Measurements from ENCODE around the gene OSTF1.

Gene OSTF1

DNA sequence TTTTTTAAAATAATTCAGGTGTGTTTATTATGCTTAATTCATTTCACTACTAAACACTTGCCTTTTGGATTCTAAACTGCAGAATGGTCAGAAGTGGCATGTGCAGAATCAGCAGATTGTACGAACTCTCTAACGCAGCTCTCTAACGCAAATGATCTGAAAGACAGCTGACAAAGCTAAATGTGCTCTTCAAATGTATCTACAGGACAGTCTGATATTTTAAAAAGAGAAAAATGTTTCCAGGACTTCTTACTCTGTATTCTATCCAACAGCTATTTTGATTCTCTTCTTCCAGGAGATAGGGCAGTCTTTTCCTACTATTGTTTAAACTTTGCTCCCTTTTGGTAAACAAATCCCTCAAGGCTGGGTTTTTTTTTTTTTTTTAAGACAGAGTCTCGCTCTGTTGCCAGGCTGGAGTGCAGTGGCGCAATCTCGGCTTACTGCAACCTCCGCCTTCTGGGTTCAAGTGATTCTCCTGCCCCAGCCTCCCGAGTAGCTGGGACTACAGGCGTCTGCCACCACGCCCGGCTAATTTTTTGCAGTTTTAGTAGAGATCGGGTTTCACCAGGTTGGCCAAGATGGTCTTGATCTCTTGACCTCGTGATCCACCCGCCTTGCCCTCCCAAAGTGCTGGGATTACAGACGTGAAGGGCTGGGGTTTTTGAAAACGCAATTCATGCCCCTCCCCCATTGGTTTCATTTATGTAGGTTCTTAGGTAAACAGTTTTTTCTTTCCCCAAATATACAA, 1.6 kb upstream of the OSTF1 start:
- DNase-seq = no peak

DNA sequence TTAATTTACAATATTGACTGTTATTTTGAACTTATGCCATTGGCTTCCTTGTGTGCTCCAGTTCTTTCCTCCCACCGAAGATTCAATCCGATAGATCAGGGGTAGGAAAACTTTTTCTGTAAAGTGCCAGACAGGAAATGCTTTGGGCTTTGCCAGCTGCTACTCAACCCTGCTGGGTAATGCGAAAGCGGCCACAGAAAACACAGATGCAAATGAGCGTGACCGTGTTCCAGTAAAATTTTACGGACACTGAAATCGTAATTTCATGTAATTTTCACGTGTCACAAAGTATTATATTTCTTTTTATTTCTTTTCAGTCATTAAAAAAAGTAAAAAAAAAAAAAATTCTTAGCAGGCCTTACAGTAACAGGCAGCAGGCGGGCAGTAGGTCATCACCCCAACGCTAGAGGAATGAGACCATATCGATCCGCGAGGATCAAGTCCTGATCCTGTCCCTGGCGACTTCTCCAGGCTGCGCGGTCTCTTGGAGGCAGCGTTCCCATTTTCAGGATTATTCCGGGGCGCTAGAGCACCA, 958 bp upstream of the OSTF1 start:
- no peak for DNase-seq

DNA sequence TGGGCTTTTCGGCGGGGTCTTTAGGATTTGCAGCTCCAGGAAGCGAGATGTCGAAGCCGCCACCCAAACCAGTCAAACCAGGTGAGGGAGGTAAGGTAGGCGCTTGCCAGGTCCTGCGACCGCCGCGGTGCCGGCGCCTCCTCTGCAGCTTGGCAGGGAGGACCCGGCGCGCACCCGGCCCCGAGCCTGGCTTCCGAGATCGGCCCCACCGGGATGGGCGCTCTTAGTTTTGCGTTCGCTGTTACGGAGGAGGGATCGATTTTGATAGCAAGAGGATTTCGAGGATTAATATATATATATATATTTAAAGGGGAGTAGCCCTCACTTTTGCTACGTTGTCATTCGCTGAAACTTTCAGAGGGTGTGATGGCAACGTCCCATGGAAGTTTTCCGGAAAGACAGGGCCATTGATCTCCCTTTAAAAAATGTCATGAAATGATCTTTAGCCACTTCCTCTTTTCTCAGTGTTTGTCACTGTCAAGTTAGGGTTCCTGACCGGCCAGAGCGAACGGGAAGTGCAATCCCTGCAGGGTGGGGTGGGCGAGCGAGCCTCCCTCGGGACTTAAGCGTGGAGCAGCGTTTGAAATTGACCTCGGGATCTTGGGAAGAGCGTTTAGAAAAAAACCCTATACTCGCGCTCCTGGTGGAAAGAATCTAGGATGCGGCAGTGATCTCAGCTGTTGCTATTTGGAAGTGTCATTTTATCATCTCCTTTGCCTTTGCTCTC, 495 bp downstream of the OSTF1 start:
- DNase-seq = peak; percentile 64

DNA sequence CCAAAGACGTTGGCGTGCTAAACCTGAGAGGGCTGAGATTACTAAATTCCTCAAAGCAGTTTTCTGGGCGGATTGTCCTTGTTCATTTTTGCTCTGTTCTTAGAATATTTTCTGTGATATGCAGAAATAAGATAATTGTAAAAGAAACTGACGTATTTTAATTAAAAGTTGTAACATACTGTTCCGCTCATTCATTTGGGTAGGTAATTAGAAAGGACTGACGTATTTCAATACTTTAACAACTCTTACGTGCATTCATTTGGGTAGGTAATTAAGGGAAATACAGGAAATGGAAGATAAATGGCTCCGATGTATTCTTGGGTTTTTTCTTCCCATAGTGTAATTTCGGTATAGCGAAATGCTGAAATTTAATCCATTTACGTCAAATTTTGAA, 1.1 kb downstream of the OSTF1 start:
- DNase-seq = no peak

DNA sequence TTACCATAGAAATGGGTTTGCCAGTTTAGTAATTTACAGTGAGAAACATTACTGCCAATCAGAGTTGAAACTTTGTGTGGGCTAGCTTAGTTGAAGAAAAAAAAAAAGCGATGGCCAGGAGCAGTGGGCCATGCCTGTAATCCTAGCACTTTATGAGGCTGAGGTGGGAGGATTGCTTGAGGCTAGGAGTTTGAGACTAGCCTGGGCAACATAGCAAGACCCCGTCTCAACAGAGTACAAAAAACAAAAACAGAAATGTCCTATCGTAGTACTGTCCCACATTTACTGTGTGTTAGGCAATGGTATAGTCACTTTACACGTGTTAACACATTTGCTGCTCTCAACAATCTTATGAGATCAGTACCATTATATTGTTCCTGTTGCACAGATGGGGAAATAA, 2.3 kb downstream of the OSTF1 start:
- DNase-seq = no peak

DNA sequence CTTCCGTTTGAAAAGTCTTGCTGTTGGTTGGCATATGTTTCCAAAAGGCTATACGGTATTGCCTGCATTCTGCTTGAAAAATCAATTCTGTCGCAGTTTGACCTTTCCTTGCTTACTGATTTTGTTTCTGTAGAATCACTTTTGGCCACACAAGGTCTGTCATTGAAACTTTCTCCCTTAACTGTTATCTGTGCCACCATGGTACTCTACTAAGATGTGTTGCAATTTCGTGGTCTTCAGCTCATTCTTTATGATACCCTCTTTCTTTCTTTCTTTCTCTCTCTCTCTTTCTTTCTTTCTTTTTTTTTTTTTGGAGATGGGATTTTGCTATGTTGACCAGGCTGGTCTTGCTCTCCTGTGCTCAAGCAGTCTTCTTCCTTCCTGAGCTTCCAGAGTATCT, 4.5 kb downstream of the OSTF1 start:
- no peak for DNase-seq

DNA sequence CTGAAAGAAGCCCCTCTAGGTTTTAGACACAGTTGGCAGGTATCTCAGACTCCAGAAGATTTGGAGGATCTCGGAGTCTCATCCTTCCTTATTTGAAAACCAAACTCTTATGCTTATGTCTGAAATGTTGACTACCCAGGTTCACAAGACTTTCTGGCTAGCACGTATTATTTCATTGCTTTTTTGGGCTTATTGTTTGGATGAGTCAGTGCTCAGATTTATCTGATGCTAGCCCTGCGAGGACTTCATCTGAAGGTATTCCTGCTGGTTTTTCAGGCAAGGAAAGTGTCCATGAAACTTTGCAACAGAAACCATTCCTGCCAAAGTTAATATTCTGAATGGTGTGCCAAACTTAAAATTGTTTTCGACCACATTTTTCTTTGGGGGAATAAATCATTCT, 8.5 kb downstream of the OSTF1 start:
- no peak for DNase-seq

DNA sequence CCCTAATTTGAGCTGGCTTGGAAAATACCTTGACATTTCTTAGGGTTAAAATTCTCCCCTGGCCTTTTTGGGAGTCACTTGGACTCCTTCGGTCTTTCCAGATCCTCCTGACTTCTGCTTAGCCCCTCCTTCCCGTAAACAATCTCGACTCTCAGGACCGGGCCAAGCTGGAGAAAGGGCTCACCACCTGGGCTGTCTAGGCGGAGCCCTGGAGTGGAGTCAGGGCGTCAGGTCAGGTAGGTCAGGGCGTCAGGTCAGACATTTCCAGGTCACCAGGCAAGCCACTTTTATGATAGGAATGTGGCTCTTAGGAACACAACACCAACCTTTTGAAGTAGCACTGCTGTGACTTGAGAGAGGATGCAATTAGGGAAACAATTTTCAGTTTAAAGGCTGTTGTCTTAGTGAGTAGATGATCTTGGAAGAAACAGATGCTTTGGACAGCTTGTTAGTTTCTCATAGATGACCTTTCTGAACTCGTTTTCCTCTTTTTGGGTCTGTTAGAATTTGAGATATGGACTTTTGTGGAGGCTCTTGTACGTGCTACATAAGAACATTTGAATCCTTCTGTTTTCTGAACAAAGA, 12.8 kb downstream of the OSTF1 start:
- DNase-seq = no peak

DNA sequence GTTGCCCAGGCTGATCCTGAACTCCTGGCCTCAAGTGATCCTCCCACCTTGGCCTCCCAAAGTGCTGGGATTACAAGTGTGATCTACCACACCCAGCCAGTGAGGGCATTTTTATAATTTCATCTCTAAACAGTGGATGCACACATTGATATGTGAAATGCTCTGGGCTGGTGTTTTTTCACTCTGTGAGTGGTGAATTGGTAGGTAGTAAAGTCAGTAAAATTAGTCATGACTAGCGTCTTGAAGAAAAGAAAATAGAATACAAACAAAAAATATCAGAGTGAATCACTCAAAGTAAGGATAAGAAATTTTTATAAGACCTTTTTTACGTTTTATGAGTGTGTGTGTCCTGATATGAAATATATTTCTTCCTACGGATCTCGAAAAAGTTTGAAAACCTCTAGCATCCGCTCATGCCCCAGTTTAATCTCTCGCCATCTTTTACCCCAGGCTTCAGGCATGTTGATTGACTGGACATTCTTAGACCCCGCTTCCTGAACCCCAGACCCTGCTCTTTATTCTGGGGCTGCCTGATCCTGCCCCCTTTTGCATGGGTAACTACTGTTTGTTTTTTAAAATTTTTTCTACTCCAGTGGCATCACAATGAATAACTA, 14.0 kb downstream of the OSTF1 start:
- no peak for DNase-seq

DNA sequence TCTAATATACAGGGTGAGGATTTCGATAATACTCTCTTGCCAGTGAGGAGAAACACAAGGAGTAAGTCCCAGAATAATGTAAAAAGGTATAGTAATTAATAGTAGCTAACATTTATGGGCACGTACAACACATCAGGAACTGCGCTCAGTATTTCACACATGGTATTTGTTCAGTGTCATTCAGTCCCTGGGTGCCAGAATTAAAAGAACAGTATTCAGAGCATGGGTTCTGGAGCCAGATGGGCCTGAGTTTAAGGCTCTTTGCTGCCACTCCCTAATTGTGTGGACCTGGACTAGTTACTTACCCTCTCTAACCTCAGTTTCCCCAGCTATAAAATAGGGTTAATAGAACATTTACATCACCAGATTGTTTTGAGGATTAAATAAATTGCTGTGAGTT, 16.3 kb downstream of the OSTF1 start:
- DNase-seq = no peak

DNA sequence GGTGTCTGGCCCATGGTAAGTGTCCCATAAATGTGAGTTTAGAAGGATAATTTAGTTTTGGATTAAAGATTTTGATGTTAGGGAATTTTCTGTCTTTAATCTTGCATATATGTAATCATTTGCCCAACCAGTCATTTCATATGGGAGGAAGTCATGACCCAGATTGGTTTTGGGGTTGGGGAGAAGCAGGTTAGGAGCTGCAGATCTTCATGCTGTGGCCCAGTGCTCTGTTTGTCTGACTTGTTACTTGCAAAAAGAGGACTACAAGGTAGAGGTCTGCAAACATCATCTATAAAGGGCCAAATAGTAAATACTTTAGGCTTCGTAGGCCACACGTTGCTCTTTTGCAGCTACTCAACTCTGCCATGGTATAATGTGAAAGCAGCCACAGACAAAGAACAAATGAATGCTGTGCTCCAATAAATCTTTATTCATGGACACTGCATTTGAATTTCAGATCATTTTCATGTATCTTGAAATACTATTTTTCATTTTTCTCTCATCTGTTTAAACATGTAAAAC, 16.8 kb downstream of the OSTF1 start:
- no peak for DNase-seq

DNA sequence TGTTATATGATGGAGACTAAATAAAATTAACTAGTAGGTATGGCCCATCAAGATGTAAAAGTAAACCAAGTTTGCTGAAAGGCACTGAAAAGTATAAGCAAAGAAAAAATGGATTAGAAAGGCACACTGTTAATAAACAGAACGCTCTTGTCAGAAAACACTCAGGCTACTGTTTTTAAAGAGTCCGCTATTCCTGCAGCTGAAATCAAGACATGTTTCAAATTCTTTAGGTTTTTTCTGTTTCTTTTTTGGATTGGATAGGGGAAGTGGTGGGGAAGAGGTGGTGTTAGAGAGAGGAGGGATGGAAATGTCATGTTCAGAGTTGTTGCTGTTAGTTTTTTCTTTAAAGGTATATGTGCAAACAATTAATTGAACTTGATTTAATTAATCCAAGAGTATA, 17.5 kb downstream of the OSTF1 start:
- no peak for DNase-seq

DNA sequence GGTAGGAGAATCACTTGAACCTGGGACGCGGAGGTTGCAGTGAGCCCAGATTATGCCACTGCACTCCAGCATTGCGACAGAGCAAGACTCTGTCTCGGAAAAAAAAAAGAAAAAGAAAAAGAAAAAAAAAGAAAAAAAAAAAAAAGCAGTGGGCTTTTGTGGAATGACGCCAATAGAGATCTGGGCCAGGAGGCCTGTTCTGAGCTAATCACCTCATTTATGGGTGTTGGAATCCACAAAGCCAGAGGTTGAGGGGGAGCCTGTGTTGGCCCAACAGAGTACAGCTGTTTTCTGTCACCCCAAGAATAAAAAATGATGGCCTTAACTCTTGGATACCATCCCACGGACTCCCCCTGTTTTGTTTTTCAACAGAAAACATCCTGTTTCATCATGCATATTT, 18.5 kb downstream of the OSTF1 start:
- DNase-seq = no peak

DNA sequence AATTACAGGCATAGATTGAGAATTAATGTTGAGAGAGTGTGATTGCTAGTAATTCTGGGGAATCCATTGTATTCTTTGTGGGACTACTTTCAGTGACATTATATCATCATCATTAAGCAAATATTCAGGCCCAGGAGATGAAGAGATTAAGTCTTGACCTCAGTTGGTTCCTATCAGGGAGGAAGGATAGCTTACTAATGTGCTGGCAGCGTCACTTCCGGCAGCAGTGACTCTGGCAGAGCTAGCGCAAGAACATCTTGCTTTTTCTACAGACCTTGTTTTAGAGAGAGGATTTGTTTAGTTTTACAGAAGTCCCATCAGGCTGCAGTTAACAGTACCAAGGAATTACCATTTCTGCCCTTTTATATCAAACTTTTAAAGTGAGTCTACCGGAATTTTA, 20.3 kb downstream of the OSTF1 start:
- DNase-seq = no peak

DNA sequence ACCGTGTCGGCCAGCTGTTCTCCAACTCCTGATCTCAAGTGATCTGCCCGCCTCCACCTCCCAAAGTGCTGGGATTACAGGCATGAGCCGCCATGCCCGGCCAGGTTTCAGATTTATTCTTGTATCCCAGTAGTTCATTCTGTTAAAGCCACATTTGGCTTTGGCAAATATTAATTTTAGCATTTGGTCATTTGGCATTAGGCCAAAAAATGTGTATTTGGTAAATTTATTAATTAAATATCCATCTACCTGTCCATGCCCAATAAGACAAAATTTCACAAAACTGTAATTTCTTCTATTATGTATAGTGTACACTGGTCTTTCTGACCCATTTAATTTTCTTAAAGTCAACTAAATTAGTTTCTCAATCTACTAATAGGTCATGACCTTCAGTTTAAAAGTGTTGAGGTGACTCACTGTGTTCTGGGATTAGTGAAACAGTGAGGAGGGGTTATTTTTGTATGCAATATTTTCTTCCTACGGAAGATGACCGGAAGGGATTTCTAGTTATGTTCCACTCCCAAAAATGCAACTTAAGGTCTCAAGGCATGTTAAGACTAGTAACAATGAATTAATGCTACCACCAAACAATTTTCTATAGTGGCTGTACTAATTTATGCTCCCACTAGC, 21.0 kb downstream of the OSTF1 start:
- DNase-seq = no peak

DNA sequence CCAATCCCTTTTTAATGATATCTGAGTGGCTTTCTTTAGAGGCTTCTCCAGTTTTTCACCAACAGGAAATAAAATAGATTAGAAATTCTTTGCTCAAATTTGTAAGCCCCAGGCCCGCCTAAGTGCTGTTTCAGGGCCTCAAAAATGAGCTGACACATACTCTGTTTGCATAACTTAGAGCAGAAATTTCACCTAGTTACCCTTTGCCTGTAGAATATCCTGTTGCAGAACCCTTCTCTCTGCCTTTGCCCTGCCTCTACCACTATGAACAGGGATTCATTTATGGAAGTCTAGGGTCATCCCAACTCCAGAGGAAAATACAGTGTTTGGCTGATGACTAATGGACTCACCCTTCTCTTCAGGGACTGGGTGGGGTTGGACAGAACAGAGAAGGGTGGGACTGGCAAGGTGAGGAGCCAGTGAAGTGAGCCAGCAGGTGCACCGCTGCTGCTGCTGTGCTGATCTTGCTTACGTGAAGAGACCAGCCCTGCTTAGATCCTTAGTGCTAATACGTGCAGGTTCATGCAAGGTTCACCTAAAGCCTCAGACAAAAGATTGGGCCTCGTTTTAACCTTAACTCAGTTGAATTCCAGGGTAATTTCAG, 22.8 kb downstream of the OSTF1 start:
- no peak for DNase-seq

DNA sequence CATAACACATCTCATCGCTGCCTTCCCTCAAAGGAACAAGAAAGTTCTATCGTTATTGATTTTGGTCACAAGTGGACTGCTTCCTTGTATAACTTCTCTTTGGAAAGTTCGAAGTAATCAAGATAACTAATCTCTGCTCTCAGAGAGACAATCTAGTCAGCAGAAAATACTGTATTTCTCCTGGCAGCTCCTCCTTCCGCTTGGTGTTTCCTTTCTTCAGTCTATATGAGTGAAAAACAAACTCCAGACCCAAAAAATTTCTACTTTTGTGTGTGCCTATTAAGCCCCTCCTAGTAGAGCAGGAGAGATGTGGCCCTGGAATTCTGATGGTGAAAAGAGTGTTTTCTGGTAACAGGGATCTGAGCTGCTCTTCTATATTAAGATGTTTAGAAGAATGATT, 24.5 kb downstream of the OSTF1 start:
- DNase-seq = no peak

DNA sequence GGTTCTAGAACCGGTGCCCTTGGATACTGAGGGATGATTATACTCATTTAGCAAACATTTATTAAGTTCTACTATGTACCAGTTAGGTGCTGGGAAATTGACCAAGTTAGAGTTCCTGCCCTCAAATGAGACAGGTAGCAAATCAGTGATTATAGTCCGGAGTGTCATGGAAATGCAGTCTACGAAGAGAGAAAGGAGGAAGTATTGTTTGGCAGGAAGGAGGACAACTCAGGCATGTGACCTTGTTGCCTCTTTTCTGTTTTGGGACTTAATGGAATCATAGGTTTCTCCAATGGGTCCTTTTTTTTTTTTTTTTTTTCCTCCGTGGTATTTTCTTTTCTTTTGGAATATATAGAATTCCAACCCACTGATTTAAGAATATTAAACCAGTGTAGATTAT, 28.0 kb downstream of the OSTF1 start:
- DNase-seq = no peak

DNA sequence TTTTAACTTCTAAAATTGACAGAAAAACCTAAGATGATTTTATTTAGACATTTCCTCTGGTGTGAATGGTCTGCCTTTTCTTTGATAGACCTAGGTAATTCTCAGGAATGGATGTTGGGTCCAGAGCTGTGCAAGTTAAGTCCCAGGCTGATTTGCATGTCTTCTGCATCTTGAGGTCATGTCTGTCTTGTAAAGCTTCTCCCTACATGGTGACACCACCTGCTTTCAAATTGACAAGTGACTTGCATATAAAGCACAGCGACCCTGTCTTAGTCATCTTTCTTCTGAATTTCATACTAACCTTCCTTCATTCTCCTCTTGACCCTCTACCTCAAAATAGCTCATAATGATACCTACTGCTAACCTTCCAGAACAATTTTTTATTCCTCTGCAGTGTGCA, 29.2 kb downstream of the OSTF1 start:
- no peak for DNase-seq

DNA sequence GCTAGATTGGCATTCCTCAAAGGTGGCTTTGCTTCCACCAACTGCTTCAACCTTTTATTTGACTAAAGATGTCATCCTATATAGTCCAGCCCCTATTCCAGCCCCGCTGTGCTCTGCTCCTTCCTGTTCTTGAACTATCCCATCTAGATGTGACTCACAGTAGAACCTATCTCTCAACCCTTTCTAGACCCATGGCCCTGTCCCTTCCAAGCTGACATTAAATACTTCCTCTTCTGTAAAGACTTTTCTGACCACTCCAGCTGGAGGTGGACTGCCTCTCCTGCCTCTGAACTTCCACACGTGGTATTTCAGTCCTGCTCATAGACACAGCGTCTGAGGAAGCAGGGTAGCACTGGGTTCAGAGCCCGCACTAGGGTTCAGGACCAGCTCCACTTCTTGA, 32.4 kb downstream of the OSTF1 start:
- DNase-seq = no peak

DNA sequence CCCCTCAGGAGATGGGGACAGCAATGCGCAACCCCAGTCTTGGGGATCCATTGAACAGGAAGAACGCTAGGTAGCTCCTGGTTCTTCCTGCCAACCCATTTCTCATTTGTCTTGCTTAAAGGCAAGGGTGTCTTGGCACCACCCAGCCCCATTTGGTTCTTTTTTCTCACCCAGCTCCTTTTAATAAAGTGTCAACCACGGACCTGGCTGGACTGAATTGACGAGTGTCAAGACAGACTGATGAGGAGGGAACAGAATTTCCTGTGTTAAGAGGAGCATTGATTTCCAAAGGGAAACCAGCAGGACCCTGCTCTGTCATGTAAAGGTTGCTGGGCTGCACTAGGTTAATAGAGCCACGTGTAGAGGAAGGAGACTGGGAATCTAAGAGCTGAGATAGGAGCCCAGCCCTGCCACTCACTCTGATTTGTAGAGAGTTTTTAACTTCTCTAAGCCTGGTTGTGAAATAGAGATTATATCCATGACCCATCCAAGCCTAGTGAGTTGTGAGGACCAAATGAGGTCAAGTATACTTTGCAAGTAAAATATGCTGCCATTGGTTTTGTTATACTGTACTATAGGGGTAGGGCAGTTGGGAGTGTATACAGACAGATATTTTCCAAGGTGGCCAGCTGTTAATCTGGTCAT, 33.7 kb downstream of the OSTF1 start:
- no peak for DNase-seq

DNA sequence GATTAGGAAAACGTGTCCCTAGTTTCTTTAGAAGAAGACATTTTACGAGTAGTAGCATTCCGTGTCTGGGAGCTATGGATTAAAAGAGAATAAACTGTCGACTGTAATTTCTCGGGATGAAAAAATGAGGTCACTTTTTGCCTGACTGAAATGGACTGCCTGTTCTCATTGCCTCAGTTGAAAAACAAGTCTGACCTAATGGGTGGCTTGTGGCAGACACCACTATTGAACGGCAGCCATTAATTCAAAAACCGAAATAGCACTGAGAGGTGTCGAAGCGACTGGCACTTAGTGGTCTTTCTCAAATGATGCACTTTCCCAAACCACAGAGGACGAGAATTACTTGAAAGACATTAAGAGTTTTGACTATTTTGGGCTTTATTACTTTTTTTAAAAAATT, 35.4 kb downstream of the OSTF1 start:
- DNase-seq = no peak
